ENCODE measurements around the gene ANAPC10. TPM values are rescaled to one million over a fixed set of nuclear protein-coding genes. Genes with fewer than 3 reads are reported as not detected.

ANAPC10 gene
- total and polyA plus RNA-seq, 4 donors = 17.8 to 53.7 (median 21.6) TPM

DNA sequence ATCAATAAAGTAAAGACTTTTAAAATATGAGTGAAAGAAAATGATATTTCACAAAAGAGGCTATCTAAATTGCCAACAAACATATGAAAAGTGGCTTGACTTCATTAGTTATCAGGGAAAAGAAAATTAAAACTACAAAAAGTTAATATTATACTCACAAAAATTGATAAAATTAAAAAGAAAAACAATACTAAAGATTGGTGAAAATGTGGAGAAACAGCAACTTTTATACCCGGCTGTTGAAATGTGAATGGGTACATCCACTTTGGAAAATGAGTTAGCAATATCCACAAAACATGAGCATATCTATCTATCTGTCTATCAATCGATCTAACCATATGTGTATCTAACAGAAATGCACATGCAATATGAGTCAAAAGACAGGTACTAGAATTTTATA is 122.3 kb downstream of the ANAPC10 start:
- Histone ChIP-seq H3K9me3 (ENCODE audit: control insufficient read depth in 4 of 4, insufficient read depth in 3 of 4, low read length in 3 of 4) (peaks cover 0 to 8% (median under 1%) of the 10 kb centered on the region in 4 donors), H3K4me1 (ENCODE audit: control insufficient read depth in 5 of 5, insufficient read depth in 5 of 5, low read length in 5 of 5) (no peaks in the 10 kb centered on the region), H3K4me3 (no peak overlapping the region), H3K27ac (ENCODE audit: low read depth in 1 of 2, low read length in 1 of 2) (no peak overlapping the region), H3K9ac (ENCODE audit: insufficient read depth in 1 of 2, low read length in 2 of 2) (no peak overlapping the region), H3K27me3 (ENCODE audit: control insufficient read depth in 3 of 3, insufficient read depth in 3 of 3, low read length in 2 of 3) (no peaks in the 10 kb centered on the region), H3K36me3 (ENCODE audit: control insufficient read depth in 4 of 4, insufficient read depth in 4 of 4, low read length in 4 of 4) (no peaks in the 10 kb centered on the region)
- 98% methylated on average over 2 of the region's 2 CpGs for WGBS, 2 donors
- ATAC-seq (ENCODE audit: insufficient read depth, low FRiP score) = no peak
- DNase-seq = no peak
- no peak for TF ChIP-seq CTCF (IDR thresholded peaks at IDR 0.05; ENCODE audit: control extremely low read depth, extremely low read depth)

- no peak for TF ChIP-seq CTCF (IDR thresholded peaks at IDR 0.05; ENCODE audit: control extremely low read depth, extremely low read depth)
- Histone ChIP-seq H3K9me3 (ENCODE audit: control insufficient read depth in 4 of 4, insufficient read depth in 3 of 4, low read length in 3 of 4) (peaks cover 0 to 5% (median 0%) of the 10 kb centered on the region in 4 donors), H3K4me3 (no peak overlapping the region), H3K4me1 (ENCODE audit: control insufficient read depth in 5 of 5, insufficient read depth in 5 of 5, low read length in 5 of 5) (no peaks in the 10 kb centered on the region), H3K36me3 (ENCODE audit: control insufficient read depth in 4 of 4, insufficient read depth in 4 of 4, low read length in 4 of 4) (no peaks in the 10 kb centered on the region), H3K9ac (ENCODE audit: insufficient read depth in 1 of 2, low read length in 2 of 2) (no peak overlapping the region), H3K27ac (ENCODE audit: low read depth in 1 of 2, low read length in 1 of 2) (no peak overlapping the region), H3K27me3 (ENCODE audit: control insufficient read depth in 3 of 3, insufficient read depth in 3 of 3, low read length in 2 of 3) (no peaks in the 10 kb centered on the region)
- ATAC-seq (ENCODE audit: insufficient read depth, low FRiP score) = no peak
- no peak for DNase-seq
- WGBS, 2 donors = 88 to 93% methylated on average over 1 of the region's 1 CpG
Observed at GRCh38 chr4:144970597-144970996, 127.4 kb downstream of the ANAPC10 start.

GRCh38 chr4:144969821-144970220 is 128.2 kb downstream of the ANAPC10 start:
- Histone ChIP-seq H3K4me3 (no peak overlapping the region), H3K9me3 (ENCODE audit: control insufficient read depth in 4 of 4, insufficient read depth in 3 of 4, low read length in 3 of 4) (peaks cover 0 to 2% (median 0%) of the 10 kb centered on the region in 4 donors), H3K4me1 (ENCODE audit: control insufficient read depth in 5 of 5, insufficient read depth in 5 of 5, low read length in 5 of 5) (no peaks in the 10 kb centered on the region), H3K27ac (ENCODE audit: low read depth in 1 of 2, low read length in 1 of 2) (no peak overlapping the region), H3K36me3 (ENCODE audit: control insufficient read depth in 4 of 4, insufficient read depth in 4 of 4, low read length in 4 of 4) (no peaks in the 10 kb centered on the region), H3K9ac (ENCODE audit: insufficient read depth in 1 of 2, low read length in 2 of 2) (no peak overlapping the region), H3K27me3 (ENCODE audit: control insufficient read depth in 3 of 3, insufficient read depth in 3 of 3, low read length in 2 of 3) (no peaks in the 10 kb centered on the region)
- 94 to 95% methylated on average over 2 of the region's 2 CpGs for WGBS, 2 donors
- ATAC-seq (ENCODE audit: insufficient read depth, low FRiP score) (no peak), DNase-seq (no peak)
- TF ChIP-seq CTCF (IDR thresholded peaks at IDR 0.05; ENCODE audit: control extremely low read depth, extremely low read depth) = no peak

DNA sequence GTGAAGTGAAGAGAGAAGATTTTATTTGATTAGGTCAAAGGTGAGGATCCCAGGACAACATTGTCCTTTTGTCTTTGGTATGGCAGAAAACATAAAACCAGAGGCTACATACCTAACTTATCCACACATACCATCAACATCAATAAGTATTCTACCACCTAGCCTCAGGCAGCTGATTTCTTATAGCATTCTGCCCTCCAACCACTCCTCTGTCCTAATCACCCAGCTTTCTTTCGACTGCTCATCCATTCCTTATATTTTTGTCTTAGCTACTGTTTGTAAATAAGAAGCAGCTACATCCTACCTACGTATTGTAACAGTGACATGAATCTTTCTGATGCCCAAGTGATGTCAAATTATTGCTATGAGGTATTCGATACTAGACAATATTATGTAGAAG is 129.4 kb downstream of the ANAPC10 start:
- Histone ChIP-seq H3K27ac (ENCODE audit: low read depth in 1 of 2, low read length in 1 of 2) (no peak overlapping the region), H3K9me3 (ENCODE audit: control insufficient read depth in 4 of 4, insufficient read depth in 3 of 4, low read length in 3 of 4) (no peaks in the 10 kb centered on the region), H3K4me3 (no peak overlapping the region), H3K9ac (ENCODE audit: insufficient read depth in 1 of 2, low read length in 2 of 2) (no peak overlapping the region), H3K36me3 (ENCODE audit: control insufficient read depth in 4 of 4, insufficient read depth in 4 of 4, low read length in 4 of 4) (no peaks in the 10 kb centered on the region), H3K27me3 (ENCODE audit: control insufficient read depth in 3 of 3, insufficient read depth in 3 of 3, low read length in 2 of 3) (no peaks in the 10 kb centered on the region), H3K4me1 (ENCODE audit: control insufficient read depth in 5 of 5, insufficient read depth in 5 of 5, low read length in 5 of 5) (no peaks in the 10 kb centered on the region)
- TF ChIP-seq CTCF (IDR thresholded peaks at IDR 0.05; ENCODE audit: control extremely low read depth, extremely low read depth) = no peak
- 91 to 93% methylated on average over 3 of the region's 3 CpGs for WGBS, 2 donors
- ATAC-seq (ENCODE audit: insufficient read depth, low FRiP score) (no peak), DNase-seq (no peak)

Measured in lung (tissue), 12 donors.